Activated effector memory CD4-positive, alpha-beta T cell treated with anti-CD3 and anti-CD28 coated beads, Interleukin-2, amount 50 U/mL, for 16 hours (primary cell): ENCODE measurements around the gene CHGA.

Experiments used
- DNase-seq: peaks from one replicate; pipeline ENCODE4 v3.0.0-alpha.2; 2020

CHGA gene, protein sequence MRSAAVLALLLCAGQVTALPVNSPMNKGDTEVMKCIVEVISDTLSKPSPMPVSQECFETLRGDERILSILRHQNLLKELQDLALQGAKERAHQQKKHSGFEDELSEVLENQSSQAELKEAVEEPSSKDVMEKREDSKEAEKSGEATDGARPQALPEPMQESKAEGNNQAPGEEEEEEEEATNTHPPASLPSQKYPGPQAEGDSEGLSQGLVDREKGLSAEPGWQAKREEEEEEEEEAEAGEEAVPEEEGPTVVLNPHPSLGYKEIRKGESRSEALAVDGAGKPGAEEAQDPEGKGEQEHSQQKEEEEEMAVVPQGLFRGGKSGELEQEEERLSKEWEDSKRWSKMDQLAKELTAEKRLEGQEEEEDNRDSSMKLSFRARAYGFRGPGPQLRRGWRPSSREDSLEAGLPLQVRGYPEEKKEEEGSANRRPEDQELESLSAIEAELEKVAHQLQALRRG

DNA sequence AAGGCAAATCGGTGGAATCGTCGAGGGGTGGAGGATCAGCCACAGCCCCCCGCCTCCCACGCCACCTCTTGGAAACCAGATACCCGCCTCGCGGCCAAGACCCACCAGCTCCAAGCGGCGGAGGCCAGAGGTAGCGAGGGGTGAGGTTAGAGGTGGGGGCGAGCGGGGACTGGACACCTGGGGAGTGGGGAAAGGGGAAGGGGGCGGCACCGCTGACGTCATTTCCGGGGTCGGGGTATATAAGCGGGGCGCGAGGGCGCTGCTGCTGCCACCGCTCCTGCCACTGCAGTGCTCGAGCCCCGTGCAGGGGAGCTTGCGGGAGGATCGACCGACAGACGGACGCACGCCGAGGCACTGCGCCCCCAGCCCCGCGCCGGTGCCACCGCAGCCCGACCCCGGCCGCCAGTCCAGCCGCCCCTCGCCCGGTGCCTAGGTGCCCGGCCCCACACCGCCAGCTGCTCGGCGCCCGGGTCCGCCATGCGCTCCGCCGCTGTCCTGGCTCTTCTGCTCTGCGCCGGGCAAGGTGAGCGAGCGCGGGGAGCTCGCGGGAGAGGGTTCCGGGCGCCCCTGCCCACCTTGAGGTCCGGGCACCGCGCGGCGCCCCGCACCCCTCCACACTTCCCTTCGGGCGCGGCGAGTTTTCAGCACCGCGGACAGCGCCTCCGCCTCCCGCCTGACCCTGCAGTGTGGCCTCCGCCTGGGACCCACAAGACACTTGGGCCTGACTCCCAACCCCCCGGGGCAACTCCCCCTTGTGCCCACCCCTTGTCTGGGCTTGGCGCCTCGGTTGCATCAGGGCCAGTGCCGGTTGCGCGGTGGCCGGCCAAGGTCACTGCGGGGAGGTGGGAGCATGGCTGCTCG, at the start of gene CHGA:
Gene CHGA, plus strand, starts transcription at position 268 of the 861 bp plus-strand sequence. Its CDS starts 210 bp downstream, at position 478.
- peak; percentile 80 for DNase-seq

DNA sequence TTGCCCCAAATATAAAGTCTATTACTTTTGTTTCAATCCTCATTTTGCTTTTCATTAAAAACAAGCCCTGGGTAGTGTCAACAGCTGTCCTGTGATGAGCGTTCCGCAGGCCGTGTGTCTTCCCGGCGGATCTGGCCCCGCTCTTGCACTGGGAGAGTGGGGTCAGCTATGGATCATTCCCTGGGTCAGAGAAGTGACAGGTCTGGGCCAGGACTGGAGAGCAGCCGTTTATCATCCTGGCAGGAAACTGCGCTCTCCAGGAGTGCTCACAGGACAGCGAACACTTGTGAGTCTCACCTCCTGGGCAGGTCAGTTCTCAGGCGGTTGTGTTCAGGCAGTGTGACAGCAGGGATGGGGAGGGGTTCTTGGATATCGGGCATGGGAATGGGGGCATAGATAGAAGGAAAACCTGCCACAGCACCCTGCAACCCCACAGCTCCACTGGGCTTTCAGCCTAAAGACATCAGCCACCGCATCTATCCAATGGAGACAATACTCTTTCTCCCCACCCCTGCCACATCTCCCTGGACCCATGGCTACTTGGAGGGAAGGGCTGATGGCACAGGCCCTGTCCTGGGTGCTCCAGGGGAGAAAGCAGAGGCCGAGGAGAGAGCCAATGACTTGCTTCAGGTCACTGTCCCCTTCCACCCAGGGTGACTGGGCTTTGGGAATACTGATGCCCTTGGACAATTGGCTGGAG, 47.8 kb upstream of the CHGA start:
- DNase-seq = no peak

DNA sequence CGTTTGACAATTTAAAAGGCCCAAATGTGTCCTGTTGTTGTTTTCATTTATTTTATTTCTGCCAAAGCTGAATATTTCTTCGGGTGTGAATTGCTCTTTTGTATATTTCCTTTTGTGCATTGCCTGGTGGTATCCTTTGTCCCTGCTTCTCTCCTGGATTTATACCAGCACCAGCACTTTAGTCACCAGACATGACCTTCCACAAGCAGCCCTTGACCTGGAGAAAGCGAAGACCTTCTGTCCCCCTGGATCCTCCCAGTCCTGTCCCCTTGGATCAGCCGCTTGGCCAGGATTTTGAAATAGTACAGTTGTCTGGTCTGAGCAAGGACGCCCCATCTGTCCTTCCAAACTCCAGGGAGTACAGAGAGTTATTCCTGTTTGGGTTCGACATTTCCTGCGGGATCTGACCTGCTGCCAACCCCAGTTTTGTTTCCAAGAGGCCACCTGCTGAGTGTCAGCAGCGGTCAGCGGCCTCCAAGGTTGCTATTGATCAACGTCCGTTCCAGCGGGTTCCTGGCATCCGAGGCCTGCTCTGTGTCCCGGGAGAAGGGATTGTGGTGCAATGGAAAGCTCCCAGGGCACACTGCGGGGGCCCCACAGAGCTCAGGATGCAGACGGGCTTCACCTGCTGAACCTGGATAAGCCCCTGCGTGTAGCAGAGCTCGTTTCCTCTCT, 45.1 kb upstream of the CHGA start:
- DNase-seq = no peak

DNA sequence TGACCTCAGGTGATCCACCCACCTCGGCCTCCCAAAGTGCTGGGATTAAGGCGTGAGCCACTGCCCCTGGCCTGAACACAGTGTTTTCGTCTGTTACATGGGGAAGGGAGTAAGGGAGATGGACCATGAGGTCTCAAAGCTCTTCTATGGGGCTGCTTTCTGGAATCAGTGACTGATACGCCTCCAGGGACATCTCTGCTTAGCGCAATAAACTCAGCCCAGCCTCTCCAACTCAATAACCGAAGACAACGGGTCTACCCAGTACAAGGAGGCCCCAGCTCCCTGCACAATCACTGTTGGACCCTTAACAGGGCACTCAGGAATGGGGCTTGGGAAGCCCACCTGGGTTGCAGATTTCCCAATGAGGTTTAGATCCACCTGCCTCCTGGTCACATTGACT, 42.6 kb upstream of the CHGA start:
- DNase-seq = no peak

DNA sequence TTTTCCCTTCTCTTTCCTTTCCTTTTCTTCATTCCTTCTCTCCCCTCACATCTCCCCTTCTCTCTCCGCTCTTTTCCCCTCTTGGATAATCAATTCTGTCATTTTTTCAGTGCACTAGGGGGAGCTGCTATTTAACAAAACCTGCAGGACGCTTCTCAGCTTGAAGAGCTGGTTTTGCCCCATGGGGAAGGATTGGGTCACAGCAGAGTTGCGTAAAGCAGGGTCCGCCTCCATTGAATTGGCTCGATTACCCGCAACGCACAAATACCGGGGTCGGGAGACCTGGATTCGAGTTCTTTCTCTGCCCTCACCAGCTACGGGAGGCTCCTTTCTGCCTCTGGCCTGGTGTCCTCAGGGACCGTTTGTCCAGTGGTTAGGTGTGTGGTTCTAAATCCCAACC, 42.1 kb upstream of the CHGA start:
- no peak for DNase-seq

DNA sequence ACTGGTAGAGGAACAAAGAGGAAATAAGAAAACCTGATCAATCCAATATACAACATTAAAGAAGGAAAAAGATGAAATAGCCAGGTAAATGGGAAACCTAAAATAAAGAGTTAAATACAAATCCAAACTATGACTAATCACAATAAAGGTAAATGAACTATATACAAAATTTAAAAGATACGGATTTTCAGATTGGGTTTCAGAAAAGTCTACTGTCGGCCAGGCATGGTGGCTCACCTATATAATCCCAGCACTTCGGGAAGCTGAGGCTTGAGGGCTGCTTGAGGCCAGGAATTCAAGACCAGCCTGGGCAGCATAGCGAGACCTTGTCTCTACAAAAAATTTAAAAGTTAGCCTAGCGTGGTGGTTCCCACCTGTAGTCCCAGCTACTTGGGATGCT, 39.9 kb upstream of the CHGA start:
- DNase-seq = no peak

DNA sequence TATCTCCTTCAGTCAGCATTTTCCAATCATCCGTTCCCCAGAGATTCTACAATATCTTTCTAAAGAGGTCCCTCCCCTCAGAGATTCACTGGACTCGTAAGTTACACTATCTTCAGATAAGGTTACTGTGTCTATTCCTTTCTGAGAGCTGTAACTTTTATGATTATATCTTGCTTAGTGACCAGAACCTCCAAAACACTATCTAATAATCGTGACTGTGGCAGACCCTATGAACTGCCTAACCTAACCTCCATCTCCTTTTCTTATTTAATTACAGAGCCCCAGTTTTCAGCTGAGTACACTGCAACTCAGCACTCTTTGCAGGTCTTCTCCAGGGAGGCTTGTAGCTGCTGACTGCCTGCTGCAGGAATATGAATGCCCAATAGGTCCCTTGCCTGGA, 38.5 kb upstream of the CHGA start:
- no peak for DNase-seq

DNA sequence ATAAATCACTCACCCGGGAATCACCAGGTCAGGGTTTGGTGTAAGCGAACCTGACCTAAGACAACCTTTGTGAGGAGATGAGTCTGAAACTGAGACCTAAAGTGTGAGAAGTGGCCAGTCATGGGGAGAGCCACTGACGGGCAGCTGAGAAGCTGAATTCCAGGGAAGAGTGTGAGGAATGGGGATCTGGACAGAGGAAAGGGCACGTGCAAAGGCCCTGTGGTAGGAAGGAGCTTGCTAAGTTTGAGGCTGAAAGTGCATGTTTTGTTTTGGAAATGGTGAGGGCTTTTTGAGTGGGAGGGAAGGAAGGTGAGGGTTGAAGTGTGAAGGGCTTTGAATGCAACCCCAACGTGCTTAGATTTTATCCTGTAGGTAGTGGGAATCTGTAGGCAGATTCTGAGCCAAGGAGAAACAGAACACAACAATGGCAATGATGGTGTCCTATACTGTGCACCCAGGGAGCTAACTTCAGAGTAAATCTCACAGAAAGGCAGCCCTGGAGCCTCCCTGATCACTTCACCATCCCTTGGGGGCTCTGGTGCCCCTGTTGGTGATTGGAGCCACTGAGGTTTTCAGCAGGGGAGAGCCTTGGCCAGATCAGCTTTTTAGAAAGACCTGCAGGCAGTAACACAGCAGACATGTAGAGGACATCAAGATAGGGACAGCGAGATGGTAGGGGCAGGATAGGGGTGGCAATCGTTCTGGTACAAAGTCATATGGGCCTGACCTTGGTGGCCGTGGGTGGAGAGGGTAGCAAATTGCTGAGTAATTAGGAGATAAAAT, 37.5 kb upstream of the CHGA start:
- DNase-seq = no peak

DNA sequence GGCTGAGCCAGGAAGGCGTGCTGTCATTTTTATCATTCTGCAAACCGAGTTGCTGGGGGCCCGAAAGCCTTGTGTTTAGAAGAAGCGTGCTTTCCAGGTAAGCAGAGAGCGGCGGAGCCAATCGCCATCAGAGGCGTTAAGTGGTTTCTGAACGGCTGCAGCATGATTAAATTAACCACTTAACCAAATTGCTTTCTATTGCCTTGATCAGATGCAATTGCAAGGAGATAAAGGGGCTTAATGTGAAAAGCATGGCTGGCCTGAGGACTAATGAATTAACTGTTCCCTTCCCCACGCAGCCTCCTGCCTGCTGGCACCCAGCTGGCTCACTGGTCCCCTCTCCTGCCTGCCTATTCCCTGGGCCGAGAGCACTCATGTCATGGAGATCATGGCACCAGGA, 36.6 kb upstream of the CHGA start:
- no peak for DNase-seq

DNA sequence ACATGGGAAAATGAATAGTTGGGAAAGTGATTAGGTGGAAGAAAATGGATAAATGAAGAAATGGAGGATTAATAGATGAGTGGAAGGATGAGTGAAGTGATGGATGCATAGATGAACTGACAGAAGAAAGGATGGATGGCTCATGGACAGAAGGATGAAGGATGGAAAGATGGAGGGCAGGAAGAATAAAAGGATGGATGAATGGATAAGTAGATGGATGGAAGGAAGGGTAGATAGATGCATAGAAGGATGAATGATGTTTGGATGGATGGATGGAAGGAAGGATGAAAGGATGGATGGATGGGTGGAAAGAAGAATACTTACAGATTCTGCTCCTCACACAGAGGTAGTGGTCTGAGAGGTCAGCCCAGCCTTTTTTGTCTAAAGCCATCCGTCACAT, 35.8 kb upstream of the CHGA start:
- no peak for DNase-seq

DNA sequence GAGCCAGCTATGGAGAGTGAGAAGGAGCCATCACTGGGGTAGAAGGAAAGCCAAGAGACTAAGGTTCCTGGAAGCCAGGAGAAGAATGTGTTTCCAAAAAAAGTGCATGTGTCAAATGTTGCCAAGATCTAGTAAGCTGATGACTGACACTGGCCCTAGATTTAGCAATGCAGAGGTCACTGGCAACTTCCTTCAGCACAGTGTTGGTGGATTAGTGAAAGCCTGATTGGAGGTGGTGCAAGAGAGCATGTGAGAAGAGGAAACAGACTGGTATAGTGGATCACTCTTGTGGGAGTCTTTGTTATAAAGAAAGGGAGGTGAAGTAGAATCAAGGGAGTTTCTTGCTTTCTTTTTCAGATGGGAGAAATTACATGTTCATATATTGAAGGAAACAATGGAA, 34.1 kb upstream of the CHGA start:
- DNase-seq = no peak

DNA sequence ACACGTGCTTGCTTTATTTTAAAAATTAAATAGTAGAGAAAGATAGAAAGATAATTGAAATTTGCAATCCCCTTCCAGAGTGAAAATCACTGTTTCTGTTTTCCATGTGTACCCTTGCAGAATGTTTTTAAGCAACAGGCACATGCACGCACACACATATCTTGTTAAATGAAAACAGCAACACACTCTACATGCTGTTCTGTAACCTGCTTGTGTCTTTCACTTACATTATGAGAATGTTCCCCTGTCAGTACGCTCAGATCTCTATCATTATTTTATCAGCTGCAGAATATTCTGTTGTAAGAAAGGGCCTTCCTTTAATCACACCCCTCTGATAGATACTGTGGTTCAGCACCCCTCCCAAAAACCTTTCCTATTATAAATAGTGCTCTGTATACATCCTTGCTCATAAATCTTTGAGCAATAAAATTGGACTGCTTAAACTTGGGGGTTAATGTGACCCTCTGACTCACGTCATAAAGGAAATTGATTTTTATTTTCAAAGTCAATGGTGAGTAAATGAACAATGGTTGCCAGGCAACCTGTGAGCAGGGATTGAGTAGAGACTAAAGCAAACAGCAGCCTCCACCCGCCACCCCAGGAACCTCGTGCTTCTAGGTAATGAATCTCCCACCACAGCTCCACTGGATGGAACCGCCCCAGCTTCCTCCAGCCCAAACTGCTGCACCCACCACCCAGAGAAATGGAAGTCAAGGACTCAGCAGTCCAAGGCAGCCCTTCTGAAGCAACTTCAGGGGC, 31.9 kb upstream of the CHGA start:
- no peak for DNase-seq

DNA sequence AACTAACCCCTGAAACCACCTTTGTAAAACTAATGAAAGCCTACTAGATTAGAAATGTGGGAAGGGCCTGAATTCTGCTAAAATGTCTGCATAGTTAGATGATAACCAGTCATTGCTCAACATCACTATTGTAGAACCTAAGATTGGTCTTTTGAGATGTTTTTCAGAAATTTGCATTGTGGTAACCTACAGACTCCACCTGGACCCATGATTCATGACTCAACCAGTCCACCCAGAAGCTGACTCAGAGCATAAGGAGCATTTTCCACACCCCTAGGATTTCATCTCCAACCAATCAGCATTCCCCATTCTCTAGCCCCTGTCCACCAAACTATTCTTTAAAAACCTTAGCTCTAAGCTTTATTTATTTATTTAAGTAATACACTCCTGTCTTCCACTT, 30.4 kb upstream of the CHGA start:
- DNase-seq = no peak

DNA sequence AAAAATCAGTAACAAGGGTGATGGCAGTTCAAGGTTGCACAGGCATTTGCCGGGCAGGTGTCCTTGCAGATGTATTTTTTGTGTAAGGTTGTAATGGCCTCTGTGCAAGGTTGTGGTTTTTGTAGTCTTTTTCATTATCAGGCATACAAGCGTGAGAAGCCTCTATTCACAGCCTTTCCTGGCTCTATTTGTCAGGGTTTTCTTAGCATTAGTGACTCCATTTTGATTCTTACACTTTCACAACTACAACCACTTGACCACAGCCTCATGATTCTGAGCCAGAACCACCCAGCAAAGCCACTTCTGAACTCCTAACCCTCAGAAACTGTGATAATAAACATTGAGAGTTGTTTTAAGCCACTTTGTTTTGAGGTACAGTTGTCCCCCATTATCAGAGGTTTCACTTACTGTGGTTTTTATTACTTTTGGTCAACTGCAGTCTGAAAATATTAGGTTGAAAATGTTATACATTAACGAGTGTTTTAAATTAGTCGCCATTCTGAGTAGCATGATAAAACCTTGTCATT, 27.5 kb upstream of the CHGA start:
- DNase-seq = no peak

DNA sequence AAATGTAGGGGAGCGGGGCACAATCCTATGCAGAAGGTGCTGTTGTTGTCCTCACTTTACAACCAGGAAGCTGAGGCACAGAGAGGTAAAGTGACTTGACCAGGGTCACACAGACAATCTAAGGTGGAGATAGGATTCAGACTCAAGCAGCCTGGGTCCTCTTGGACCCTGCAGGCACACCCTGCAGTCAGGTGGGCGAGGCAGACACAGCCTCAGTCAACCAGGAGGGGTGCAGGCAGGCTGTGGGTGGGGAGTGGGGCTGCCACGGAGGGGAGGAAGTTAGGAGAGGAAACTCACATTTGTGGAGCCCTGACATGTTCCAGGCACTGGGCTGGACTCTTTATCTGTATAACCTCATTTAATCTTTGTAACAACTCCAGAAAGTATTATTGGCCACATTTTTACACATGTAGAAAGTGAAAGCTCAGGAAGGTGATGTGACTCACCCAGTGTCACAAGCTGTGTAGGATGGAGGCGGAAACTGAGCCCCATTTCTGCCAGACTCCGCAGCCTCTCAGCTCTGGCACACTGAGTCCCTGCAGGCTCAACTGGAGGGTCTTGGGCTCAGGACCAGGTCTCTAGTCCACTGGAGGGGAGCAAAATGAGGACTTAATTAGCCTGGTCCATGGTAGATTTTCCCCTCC, 24.9 kb upstream of the CHGA start:
- peak; percentile 77 for DNase-seq

DNA sequence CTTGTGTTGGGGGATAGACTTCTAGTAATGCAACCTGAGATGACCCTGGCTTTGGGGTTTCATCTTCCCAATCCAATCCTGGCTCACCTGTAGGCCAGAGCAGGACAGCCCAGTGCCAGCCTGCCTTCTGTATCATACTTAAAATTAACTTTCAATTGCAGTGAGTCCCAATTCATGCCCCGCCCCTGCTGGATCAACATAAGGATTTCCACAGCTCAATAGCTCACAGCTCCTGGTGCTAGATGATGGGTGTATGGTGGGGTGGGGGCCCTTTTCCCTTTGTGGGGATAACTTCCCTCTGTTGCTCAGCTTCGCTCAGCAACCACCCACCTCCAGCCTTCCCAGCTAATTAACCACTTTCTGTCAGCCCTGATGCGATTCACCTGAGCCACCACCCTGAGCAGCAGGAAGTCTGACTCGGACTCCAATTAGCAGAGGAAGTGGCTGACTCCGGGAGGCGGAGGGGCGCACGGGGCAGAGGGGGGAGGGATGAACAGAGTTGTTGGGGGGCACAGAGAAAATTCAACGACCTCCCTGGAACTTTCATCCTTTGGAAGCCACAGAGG, 24.3 kb upstream of the CHGA start:
- DNase-seq = no peak

DNA sequence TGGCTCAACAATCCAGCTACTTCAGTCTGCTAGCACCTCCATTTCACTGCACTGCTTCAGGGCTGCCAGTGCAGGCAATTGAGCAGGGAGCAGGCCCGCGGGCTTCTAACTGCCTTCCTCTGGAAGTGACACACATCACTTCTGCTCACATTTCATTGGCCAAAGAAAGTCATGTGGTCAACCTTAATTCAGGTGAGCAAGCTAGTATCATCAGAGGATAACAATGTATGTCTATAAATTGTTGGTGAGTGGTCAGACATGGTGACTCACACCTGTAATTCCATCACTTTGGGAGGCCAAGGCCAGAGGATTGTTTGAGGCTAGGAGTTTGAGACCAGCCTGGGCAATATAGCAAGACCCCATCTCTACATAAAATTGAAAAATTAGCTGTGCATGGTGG, 22.3 kb upstream of the CHGA start:
- DNase-seq = no peak

DNA sequence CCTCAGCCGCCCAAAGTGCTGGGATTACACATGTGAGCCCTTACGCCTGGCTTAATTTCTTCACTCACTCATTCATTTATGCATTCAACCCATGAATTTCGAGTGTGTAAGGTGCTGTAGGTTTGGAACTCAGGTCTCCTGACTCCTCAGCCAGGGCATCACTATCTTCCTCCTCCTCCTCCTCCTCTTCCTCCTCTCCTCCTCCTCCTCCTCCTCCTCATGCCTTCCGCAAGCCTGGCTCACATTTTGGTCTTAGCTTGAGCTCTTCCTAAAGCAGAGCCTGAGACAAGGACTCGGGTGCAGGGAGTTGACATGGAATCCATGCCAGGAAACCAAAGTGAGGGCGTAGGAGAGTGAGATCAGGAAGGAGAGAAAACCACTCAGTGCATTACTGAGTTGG, 20.8 kb upstream of the CHGA start:
- no peak for DNase-seq

DNA sequence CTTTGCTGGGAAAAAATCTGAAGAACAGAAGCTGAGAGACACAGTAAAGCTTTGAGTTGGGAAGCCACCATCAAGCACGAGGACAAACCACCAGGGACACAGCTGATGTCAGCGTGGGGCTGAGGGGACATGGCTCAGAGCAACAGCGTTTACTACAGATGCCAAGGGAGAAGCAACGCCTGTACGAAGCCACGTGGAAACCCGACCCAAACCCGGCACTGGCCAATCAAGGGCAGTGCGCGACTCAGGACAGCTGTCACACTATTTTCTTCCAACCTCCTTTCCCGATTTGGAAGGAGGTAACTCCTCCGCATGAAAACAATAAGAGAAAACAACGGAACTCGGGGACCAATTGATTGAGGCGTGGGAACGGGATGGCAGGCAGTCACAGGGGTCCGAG, 20.2 kb upstream of the CHGA start:
- DNase-seq = no peak

DNA sequence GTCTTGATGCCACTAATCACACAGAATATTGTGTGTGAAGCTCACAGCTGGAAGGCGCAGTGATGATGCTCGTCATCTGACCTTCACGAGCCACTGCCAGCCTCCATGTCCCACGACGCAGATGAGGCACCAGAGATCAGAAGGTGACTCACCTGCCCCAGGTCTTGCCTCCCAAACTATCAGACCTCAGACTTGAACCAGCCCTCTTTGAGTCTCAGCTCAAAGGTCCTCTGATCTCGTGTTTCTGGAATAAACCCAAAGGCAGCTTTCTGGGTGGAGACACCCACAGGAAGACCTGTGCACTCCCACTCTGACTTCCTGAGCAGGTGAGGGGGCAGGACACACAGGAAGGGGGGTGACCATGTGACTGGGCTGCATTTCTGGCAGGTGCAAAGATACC, 19.6 kb upstream of the CHGA start:
- no peak for DNase-seq
